HG02840 (cell line): Measurements from ENCODE around the gene SAMD7.

Source experiments
- ATAC-seq: cut with Tn5 transposase; IDR thresholded peaks from one replicate; pipeline ENCODE4 v1.9.1; 2021; ENCODE audit warnings: mild to moderate bottlenecking, moderate library complexity, moderate number of reproducible peaks; ENCODE audit not compliant: unreplicated experiment, low FRiP score

Gene SAMD7

GRCh38 chr3:169907476-169907875 lies 3.9 kb upstream of the SAMD7 start:
- no peak for ATAC-seq

- no peak for ATAC-seq
These were observed 3.4 kb upstream of the SAMD7 start for GRCh38 chr3:169907944-169908343.

GRCh38 chr3:169913323-169913722 lies 2.0 kb downstream of the SAMD7 start:
- ATAC-seq, result no peak

- no peak for ATAC-seq
These were observed 2.9 kb downstream of the SAMD7 start for GRCh38 chr3:169914321-169914720.

- ATAC-seq, result no peak
These were observed 11.8 kb downstream of the SAMD7 start for GRCh38 chr3:169923189-169923588.

GRCh38 chr3:169923831-169924230 lies 12.5 kb downstream of the SAMD7 start:
- ATAC-seq, result no peak

- ATAC-seq, result no peak
These were observed 18.6 kb downstream of the SAMD7 start for GRCh38 chr3:169929830-169930519.

- ATAC-seq, result no peak
These were observed 19.5 kb downstream of the SAMD7 start for GRCh38 chr3:169930843-169931242.

- peak; percentile 88 for ATAC-seq
These were observed 20.6 kb downstream of the SAMD7 start for GRCh38 chr3:169931747-169932520.

- no peak for ATAC-seq
These were observed 27.9 kb downstream of the SAMD7 start for GRCh38 chr3:169939320-169939719.

- ATAC-seq, result no peak
These were observed 28.4 kb downstream of the SAMD7 start for GRCh38 chr3:169939751-169940150.

GRCh38 chr3:169940470-169941181 lies 29.3 kb downstream of the SAMD7 start:
- peak; percentile 83 for ATAC-seq

GRCh38 chr3:169945313-169945712 lies 33.9 kb downstream of the SAMD7 start:
- ATAC-seq, result peak; percentile 75

- ATAC-seq, result no peak
These were observed 35.0 kb downstream of the SAMD7 start for GRCh38 chr3:169946336-169946735.

GRCh38 chr3:169948559-169949448 lies 37.4 kb downstream of the SAMD7 start:
- ATAC-seq, result no peak

GRCh38 chr3:169952045-169952444 lies 40.7 kb downstream of the SAMD7 start:
- no peak for ATAC-seq

GRCh38 chr3:169953462-169954141 lies 42.2 kb downstream of the SAMD7 start:
- no peak for ATAC-seq

- ATAC-seq, result peak; percentile 71
These were observed 42.9 kb downstream of the SAMD7 start for GRCh38 chr3:169954142-169954756.

GRCh38 chr3:169955406-169955805 lies 44.0 kb downstream of the SAMD7 start:
- no peak for ATAC-seq
